ENCODE results near the gene TMEM229A.

TMEM229A gene

GRCh38 chr7:123999703-124000102, 33.2 kb downstream of the TMEM229A start:
- H3K4me1 ChIP-seq (ENCODE audit: control insufficient read depth, insufficient read depth, low read length), result no peaks in the 10 kb centered on the region
- H3K27me3 ChIP-seq (replicated peaks; ENCODE audit: control insufficient read depth, insufficient read depth, low read length), result no peaks in the 10 kb centered on the region
- H3K36me3 ChIP-seq (ENCODE audit: control insufficient read depth, insufficient read depth, low read length, severe bottlenecking), result no peaks in the 10 kb centered on the region
- DNase-seq (ENCODE audit: low read depth), result no peak
- no peak overlapping the region for H3K9ac ChIP-seq (ENCODE audit: low read length)
- H3K9me3 ChIP-seq (ENCODE audit: control insufficient read depth, low read length), result peaks cover 4% of the 10 kb centered on the region
- no peak overlapping the region for H3K4me3 ChIP-seq (ENCODE audit: low read length)

GRCh38 chr7:123998921-123999320, 33.9 kb downstream of the TMEM229A start:
- H3K9ac ChIP-seq (ENCODE audit: low read length), result no peak overlapping the region
- peaks cover 4% of the 10 kb centered on the region for H3K9me3 ChIP-seq (ENCODE audit: control insufficient read depth, low read length)
- no peak overlapping the region for H3K4me3 ChIP-seq (ENCODE audit: low read length)
- DNase-seq (ENCODE audit: low read depth), result no peak
- no peaks in the 10 kb centered on the region for H3K4me1 ChIP-seq (ENCODE audit: control insufficient read depth, insufficient read depth, low read length)
- H3K27me3 ChIP-seq (replicated peaks; ENCODE audit: control insufficient read depth, insufficient read depth, low read length), result no peaks in the 10 kb centered on the region
- no peaks in the 10 kb centered on the region for H3K36me3 ChIP-seq (ENCODE audit: control insufficient read depth, insufficient read depth, low read length, severe bottlenecking)

GRCh38 chr7:123996327-123996625, 36.6 kb downstream of the TMEM229A start:
- H3K9ac ChIP-seq (ENCODE audit: low read length), result no peak overlapping the region
- H3K4me1 ChIP-seq (ENCODE audit: control insufficient read depth, insufficient read depth, low read length), result no peaks in the 10 kb centered on the region
- no peaks in the 10 kb centered on the region for H3K27me3 ChIP-seq (replicated peaks; ENCODE audit: control insufficient read depth, insufficient read depth, low read length)

GRCh38 chr7:123995617-123996326, 37.1 kb downstream of the TMEM229A start:
- H3K4me1 ChIP-seq (ENCODE audit: control insufficient read depth, insufficient read depth, low read length), result no peaks in the 10 kb centered on the region
- no peak for DNase-seq (ENCODE audit: low read depth)
- no peaks in the 10 kb centered on the region for H3K9me3 ChIP-seq (ENCODE audit: control insufficient read depth, low read length)
- no peaks in the 10 kb centered on the region for H3K36me3 ChIP-seq (ENCODE audit: control insufficient read depth, insufficient read depth, low read length, severe bottlenecking)
- no peaks in the 10 kb centered on the region for H3K27me3 ChIP-seq (replicated peaks; ENCODE audit: control insufficient read depth, insufficient read depth, low read length)
- no peak overlapping the region for H3K4me3 ChIP-seq (ENCODE audit: low read length)
- no peak overlapping the region for H3K9ac ChIP-seq (ENCODE audit: low read length)

More at GRCh38 chr7:123996327-123996625, 36.6 kb downstream of the TMEM229A start:
- DNase-seq (ENCODE audit: low read depth), result no peak
- H3K36me3 ChIP-seq (ENCODE audit: control insufficient read depth, insufficient read depth, low read length, severe bottlenecking), result no peaks in the 10 kb centered on the region
- H3K4me3 ChIP-seq (ENCODE audit: low read length), result no peak overlapping the region
- no peaks in the 10 kb centered on the region for H3K9me3 ChIP-seq (ENCODE audit: control insufficient read depth, low read length)

GRCh38 chr7:123994449-123994848, 38.4 kb downstream of the TMEM229A start:
- no peaks in the 10 kb centered on the region for H3K9me3 ChIP-seq (ENCODE audit: control insufficient read depth, low read length)
- H3K36me3 ChIP-seq (ENCODE audit: control insufficient read depth, insufficient read depth, low read length, severe bottlenecking), result no peaks in the 10 kb centered on the region
- no peak for DNase-seq (ENCODE audit: low read depth)
- H3K27me3 ChIP-seq (replicated peaks; ENCODE audit: control insufficient read depth, insufficient read depth, low read length), result no peaks in the 10 kb centered on the region
- H3K4me3 ChIP-seq (ENCODE audit: low read length), result no peak overlapping the region
- no peaks in the 10 kb centered on the region for H3K4me1 ChIP-seq (ENCODE audit: control insufficient read depth, insufficient read depth, low read length)
- H3K9ac ChIP-seq (ENCODE audit: low read length), result no peak overlapping the region

GRCh38 chr7:123993996-123994395, 38.9 kb downstream of the TMEM229A start:
- no peaks in the 10 kb centered on the region for H3K4me1 ChIP-seq (ENCODE audit: control insufficient read depth, insufficient read depth, low read length)
- no peak overlapping the region for H3K4me3 ChIP-seq (ENCODE audit: low read length)
- H3K36me3 ChIP-seq (ENCODE audit: control insufficient read depth, insufficient read depth, low read length, severe bottlenecking), result no peaks in the 10 kb centered on the region
- no peak for DNase-seq (ENCODE audit: low read depth)
- no peaks in the 10 kb centered on the region for H3K9me3 ChIP-seq (ENCODE audit: control insufficient read depth, low read length)
- H3K9ac ChIP-seq (ENCODE audit: low read length), result no peak overlapping the region
- H3K27me3 ChIP-seq (replicated peaks; ENCODE audit: control insufficient read depth, insufficient read depth, low read length), result no peaks in the 10 kb centered on the region

GRCh38 chr7:123992913-123993518, 39.9 kb downstream of the TMEM229A start:
- Histone ChIP-seq H3K36me3 (ENCODE audit: control insufficient read depth, insufficient read depth, low read length, severe bottlenecking) (no peaks in the 10 kb centered on the region), H3K4me3 (ENCODE audit: low read length) (no peak overlapping the region), H3K9me3 (ENCODE audit: control insufficient read depth, low read length) (no peaks in the 10 kb centered on the region), H3K4me1 (ENCODE audit: control insufficient read depth, insufficient read depth, low read length) (no peaks in the 10 kb centered on the region), H3K27me3 (replicated peaks; ENCODE audit: control insufficient read depth, insufficient read depth, low read length) (no peaks in the 10 kb centered on the region), H3K9ac (ENCODE audit: low read length) (no peak overlapping the region)
- no peak for DNase-seq (ENCODE audit: low read depth)

GRCh38 chr7:123987445-123987844, 45.4 kb downstream of the TMEM229A start:
- no peaks in the 10 kb centered on the region for H3K36me3 ChIP-seq (ENCODE audit: control insufficient read depth, insufficient read depth, low read length, severe bottlenecking)
- no peak for DNase-seq (ENCODE audit: low read depth)
- H3K4me3 ChIP-seq (ENCODE audit: low read length), result no peak overlapping the region
- H3K4me1 ChIP-seq (ENCODE audit: control insufficient read depth, insufficient read depth, low read length), result no peaks in the 10 kb centered on the region
- H3K9me3 ChIP-seq (ENCODE audit: control insufficient read depth, low read length), result no peaks in the 10 kb centered on the region
- H3K9ac ChIP-seq (ENCODE audit: low read length), result no peak overlapping the region
- no peaks in the 10 kb centered on the region for H3K27me3 ChIP-seq (replicated peaks; ENCODE audit: control insufficient read depth, insufficient read depth, low read length)

All from adipocyte (in vitro differentiated cells).